ENCODE results near the gene CS. TPM values are rescaled to one million over a fixed set of nuclear protein-coding genes. Genes with fewer than 3 reads are reported as not detected.

The CS gene
- total RNA-seq, 1 donor from 2014 or later: 91.1 TPM

DNA sequence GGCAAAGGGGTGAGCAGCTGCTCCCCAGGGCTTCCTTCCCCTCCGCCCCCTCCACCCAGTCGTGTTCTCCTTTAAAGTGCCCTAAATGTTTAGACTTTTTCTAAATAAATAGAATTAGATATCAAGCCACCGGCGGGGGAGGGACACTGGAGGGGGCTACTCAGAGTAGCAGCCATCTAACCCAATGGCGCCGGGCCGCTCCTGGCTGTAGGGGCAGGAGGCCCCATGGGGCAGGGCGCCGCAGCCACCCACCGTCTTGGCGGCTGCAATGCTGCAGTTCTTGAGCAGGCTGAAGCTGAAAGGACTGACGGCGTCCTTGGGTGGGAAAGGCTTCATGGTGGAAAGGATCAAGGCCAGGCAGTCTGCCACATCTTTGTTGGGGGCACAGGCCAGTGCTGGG, 57.1 kb downstream of the CS start:
- Mint-ChIP-seq H3K36me3 (peaks cover 37% of the 10 kb centered on the region), H3K27ac (no peak overlapping the region), H3K9me3 (no peaks in the 10 kb centered on the region), H3K4me1 (peaks cover 8% of the 10 kb centered on the region), H3K4me3 (no peak overlapping the region), H3K27me3 (ENCODE audit: insufficient read depth, low read depth) (peaks cover 2% of the 10 kb centered on the region)
- Histone ChIP-seq H3K4me1 (no peaks in the 10 kb centered on the region), H3F3A (ENCODE audit: low read depth) (no peaks in the 10 kb centered on the region), H4K20me1 (ENCODE audit: low read depth) (peaks cover 8% of the 10 kb centered on the region), H3K27ac (no peak overlapping the region), H3K79me2 (ENCODE audit: low read depth) (no peaks in the 10 kb centered on the region), H3K4me3 (no peak overlapping the region), H3K4me2 (no peak overlapping the region), H3K27me3 (no peaks in the 10 kb centered on the region), H2AFZ (replicated peaks) (no peak overlapping the region), H3K9ac (no peak overlapping the region), H3K36me3 (peaks cover 3% of the 10 kb centered on the region), H3K9me3 (ENCODE audit: low read depth) (no peaks in the 10 kb centered on the region)
- DNase-seq (ENCODE audit: low spot score): no peak
- TF ChIP-seq EZH2 (IDR thresholded peaks at IDR 0.05) (no peak), EZH2phosphoT487 (IDR thresholded peaks at IDR 0.05) (no peak)
- TF ChIP-seq, protein P1, sequence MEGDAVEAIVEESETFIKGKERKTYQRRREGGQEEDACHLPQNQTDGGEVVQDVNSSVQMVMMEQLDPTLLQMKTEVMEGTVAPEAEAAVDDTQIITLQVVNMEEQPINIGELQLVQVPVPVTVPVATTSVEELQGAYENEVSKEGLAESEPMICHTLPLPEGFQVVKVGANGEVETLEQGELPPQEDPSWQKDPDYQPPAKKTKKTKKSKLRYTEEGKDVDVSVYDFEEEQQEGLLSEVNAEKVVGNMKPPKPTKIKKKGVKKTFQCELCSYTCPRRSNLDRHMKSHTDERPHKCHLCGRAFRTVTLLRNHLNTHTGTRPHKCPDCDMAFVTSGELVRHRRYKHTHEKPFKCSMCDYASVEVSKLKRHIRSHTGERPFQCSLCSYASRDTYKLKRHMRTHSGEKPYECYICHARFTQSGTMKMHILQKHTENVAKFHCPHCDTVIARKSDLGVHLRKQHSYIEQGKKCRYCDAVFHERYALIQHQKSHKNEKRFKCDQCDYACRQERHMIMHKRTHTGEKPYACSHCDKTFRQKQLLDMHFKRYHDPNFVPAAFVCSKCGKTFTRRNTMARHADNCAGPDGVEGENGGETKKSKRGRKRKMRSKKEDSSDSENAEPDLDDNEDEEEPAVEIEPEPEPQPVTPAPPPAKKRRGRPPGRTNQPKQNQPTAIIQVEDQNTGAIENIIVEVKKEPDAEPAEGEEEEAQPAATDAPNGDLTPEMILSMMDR (IDR thresholded peaks at IDR 0.05): no peak

DNA sequence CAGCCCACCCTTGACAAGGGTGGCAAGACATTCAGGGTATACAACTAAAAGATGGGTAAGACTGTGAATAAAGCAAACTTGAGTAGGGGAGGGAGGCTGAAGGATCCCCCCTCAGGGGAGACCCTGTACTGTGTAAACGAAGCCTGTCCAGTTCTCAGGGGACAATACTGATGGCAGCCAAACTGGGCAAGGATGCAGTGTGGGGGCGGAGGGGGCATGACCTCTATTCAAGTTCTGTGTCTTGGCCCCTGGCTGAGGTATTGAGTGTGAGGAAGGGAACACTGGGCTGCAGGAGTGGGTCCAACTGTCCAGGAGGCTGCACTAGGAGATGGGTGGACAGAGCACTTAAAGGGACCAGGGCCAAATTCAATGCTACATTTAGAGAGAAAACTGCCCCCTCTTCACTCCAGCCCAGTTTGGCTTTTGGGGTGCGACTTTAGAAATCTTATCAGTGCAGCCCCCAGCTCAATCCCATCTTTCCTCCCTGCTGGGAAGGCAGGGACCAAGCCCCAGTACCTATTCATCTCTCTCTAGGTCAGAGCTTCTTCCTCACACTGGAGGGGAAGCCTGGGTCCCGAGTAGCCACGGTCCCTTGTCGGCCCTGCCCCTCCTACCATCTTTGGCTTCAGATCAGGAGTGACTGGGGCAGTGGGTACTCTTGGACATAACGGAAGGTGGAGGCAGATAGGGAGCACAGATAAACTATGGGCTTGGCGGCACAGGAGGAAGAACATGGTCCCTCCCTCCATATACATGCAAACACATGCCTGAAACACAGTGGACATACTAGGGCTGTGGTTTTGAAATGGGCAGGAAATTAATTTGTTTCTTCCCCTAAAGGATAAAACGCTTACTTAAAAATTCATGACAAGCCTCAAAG, 58.5 kb downstream of the CS start:
- no peak for TF ChIP-seq EZH2phosphoT487 (IDR thresholded peaks at IDR 0.05)
- no peak for TF ChIP-seq EZH2 (IDR thresholded peaks at IDR 0.05)
- TF ChIP-seq, protein P1 (IDR thresholded peaks at IDR 0.05): no peak
- Mint-ChIP-seq H3K36me3 (peaks cover 32% of the 10 kb centered on the region), H3K27me3 (ENCODE audit: insufficient read depth, low read depth) (peaks cover 2% of the 10 kb centered on the region), H3K4me1 (peaks cover 8% of the 10 kb centered on the region), H3K4me3 (peak overlapping the region; percentile 21), H3K9me3 (no peaks in the 10 kb centered on the region), H3K27ac (no peak overlapping the region)
- H3K9ac ChIP-seq: no peak overlapping the region
- no peaks in the 10 kb centered on the region for H3K27me3 ChIP-seq
- H3K4me2 ChIP-seq: no peak overlapping the region
- peaks cover 8% of the 10 kb centered on the region for H4K20me1 ChIP-seq (ENCODE audit: low read depth)
- no peaks in the 10 kb centered on the region for H3F3A ChIP-seq (ENCODE audit: low read depth)
- H3K4me1 ChIP-seq: no peaks in the 10 kb centered on the region
- peaks cover 3% of the 10 kb centered on the region for H3K36me3 ChIP-seq
- H3K4me3 ChIP-seq: no peak overlapping the region
- H2AFZ ChIP-seq (replicated peaks): no peak overlapping the region
- H3K27ac ChIP-seq: no peak overlapping the region
- no peaks in the 10 kb centered on the region for H3K79me2 ChIP-seq (ENCODE audit: low read depth)
- no peak for DNase-seq (ENCODE audit: low spot score)
- H3K9me3 ChIP-seq (ENCODE audit: low read depth): no peaks in the 10 kb centered on the region

DNA sequence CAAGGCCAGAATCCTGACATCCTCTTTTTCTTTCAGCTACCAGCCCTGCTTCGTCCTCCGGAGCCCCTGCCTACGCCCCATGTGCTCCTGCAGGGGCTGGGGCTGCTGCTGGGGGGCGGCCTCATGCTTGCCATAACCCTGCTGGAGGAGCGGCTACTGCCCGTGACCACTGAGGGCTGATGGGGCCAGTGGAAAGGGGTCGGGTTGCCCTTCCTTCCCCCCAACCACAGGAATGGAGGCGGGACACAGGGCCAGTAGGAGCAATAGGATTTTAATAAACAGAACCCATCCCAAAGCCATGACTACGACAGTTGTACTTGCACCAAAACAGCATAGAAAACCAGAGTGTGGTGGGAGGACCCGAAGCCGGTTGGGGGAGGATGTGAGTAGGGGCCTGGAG, 62.6 kb downstream of the CS start:
- Histone ChIP-seq H4K20me1 (ENCODE audit: low read depth) (peaks cover 8% of the 10 kb centered on the region), H3K79me2 (ENCODE audit: low read depth) (no peaks in the 10 kb centered on the region), H3K27me3 (no peaks in the 10 kb centered on the region), H3K9me3 (ENCODE audit: low read depth) (no peaks in the 10 kb centered on the region), H3K9ac (no peak overlapping the region), H3K4me2 (no peak overlapping the region), H3K27ac (no peak overlapping the region), H3F3A (ENCODE audit: low read depth) (no peaks in the 10 kb centered on the region), H3K36me3 (peaks cover 3% of the 10 kb centered on the region), H3K4me1 (no peaks in the 10 kb centered on the region), H2AFZ (replicated peaks) (no peak overlapping the region), H3K4me3 (no peak overlapping the region)
- Mint-ChIP-seq H3K9me3 (no peaks in the 10 kb centered on the region), H3K4me1 (peaks cover 8% of the 10 kb centered on the region), H3K4me3 (no peak overlapping the region), H3K27me3 (ENCODE audit: insufficient read depth, low read depth) (peaks cover 9% of the 10 kb centered on the region), H3K36me3 (peaks cover 23% of the 10 kb centered on the region), H3K27ac (no peak overlapping the region)
- TF ChIP-seq EZH2phosphoT487 (IDR thresholded peaks at IDR 0.05): no peak
- TF ChIP-seq, protein P1 (IDR thresholded peaks at IDR 0.05): no peak
- TF ChIP-seq EZH2 (IDR thresholded peaks at IDR 0.05): no peak
- no peak for DNase-seq (ENCODE audit: low spot score)

Data from neural progenitor cell (in vitro differentiated cells).